ENCODE data around the gene RFX5.

RFX5 gene

DNA sequence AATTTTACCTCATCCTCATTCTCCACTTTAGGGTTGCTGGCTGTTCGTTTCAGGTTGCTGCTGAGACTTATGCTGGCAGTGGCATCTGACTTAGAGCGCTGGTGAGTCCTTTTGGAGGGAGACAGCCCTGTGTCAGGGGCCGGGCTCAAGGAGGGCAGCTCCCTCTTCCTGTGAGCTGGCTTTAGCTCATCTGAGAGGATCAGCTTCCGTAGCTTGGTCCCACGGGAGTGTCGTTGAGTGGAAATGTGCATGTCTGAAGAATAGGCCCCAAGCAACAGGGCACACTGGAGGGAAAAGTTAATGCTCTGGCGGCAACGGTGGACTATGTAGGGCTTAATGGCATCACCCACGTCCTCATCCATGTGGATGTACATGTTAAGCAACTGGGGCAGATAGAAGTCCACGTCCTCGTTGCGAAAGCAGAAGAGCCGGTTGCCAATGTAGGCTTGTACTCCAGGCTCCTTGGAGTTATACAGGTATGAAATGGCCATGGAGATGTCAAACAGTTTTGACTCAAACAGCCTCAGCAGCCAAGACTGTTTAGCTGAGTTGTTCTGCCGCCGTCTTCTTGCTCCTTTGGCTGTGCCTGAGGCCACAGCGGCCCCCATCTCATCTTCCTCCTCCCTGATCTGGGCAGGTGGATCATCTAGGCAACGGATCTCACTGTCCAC lies 31.4 kb downstream of the RFX5 start:
- DNase-seq: no peak

DNA sequence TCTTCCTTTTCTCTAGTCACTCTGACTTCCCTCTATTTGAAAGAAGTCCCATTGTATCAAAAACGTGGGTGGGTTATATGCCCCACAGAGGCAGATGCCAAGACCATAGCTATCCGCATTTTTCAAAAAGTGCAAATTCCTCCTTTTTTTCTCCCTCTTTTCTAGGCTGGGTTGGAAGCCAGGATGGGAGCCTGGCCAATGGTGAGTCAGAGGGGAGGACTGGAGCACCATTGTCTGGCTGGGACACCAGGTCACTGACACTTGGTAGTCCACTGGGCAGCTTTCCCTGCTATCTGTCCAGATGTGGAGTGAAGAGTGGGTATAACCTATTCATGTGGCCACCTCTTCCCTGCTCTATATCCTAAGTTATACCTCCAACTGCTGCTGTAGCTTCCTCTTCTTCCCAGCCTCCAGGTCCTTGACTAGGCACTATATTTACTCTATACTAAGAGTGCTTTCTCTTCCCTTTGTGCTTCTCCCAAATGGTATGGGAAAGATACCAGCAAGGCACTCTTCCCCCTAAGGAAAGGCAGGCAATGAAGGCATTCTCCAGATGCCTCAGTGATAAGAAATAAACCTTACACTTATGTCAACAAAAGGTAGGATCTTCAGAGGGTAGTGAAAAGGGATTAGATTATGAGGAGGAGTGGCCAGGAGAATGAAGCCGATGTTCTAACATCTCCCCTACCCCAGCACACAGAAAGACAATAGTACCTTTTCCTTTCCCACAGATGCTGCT lies 32.7 kb downstream of the RFX5 start:
- no peak for DNase-seq

GRCh38 chr1:151313501-151313900 lies 33.6 kb downstream of the RFX5 start:
- DNase-seq: no peak

DNA sequence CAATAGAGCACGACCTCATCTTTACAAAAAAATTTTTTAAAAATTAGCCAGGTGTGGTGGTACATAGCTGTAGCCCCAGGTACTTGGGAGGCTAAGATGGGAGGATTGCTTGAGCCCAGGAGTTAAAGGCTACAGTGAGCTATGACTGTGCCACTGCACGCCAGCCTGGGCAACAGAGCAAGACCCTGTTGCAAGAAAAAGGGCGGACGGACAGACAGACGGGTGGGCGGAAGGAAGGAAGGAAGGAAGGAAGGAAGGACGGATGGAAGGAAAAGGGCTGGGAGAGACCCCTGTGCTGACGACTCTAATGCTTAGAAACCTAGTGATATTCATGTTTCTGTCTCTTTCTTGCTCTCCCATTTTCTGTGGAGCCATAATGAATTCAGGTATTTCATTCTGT lies 34.2 kb downstream of the RFX5 start:
- no peak for DNase-seq

DNA sequence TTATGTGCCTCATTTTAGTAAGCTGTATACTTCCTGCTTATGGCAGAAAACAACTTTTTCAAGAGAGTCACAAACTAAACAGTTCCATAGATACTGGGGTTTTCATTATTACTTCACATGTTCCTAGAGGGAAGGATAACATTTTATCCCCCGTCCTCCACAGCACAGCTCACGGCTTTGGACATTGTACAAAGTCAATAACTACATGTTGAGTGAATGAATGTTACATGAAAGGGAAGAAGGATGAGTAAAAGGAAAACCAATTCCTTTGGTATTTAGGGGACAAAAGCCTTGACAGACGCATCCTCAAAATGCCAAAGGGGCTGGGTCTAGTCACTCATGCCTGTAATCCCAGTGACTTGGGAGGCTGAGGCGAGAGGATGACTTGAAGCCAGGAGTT lies 34.6 kb downstream of the RFX5 start:
- no peak for DNase-seq

GRCh38 chr1:151311589-151312331 lies 35.3 kb downstream of the RFX5 start:
- DNase-seq: peak; percentile 7

- no peak for DNase-seq
Measured at GRCh38 chr1:151311011-151311410, 36.0 kb downstream of the RFX5 start.

DNA sequence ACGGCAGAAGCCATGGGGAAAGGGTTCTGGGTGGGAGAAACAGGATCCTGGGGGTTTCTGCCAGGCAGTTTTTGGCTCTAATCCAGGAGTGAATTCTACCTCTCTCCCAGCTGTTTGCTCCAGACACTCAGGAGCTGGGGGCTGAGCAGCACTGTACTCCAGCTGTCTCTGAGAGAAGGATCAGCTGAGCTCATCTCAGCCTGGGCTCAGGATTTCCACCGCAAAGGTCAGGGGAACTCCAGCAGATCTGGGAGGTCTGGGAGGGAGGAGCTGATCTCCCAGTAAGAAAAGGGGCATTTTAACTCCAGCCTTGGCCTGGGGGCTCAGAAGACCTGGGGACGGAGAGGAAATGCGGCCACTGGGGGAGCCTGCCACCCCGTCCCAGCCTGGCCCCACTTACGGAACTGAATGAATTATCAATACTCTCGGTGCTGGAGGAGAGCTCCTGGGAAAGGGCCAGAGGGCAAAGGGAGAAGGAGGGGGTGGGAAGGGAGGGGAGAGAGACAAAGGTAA lies 37.2 kb downstream of the RFX5 start:
- no peak for DNase-seq

- DNase-seq: no peak
Measured at GRCh38 chr1:151294742-151295462, 52.1 kb downstream of the RFX5 start.

GRCh38 chr1:151293093-151293492 lies 54.0 kb downstream of the RFX5 start:
- no peak for DNase-seq

- DNase-seq: no peak
Measured at GRCh38 chr1:151292207-151293030, 54.6 kb downstream of the RFX5 start.

DNA sequence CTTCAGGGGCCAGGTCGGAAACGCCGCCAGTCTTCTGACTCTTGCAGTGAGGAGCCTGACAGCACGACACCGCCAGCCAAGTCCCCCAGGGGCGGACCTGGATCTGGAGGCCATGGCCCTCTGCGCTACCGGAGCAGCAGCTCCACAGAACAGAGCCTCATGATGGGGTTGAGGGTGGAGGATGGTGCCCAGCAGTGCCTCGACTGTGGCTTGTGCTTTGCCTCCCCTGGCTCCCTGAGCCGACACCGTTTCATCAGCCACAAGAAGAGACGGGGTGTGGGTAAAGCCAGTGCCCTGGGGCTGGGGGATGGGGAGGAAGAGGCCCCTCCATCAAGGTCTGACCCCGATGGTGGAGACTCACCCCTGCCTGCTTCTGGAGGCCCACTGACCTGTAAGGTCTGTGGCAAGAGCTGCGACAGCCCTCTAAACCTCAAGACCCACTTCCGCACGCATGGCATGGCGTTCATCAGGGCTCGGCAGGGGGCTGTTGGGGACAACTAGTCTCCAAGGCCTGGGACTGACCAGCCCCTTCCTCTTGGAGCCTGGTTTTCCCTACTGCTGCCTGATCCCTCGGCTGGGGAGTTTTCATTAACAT lies 56.2 kb downstream of the RFX5 start:
- DNase-seq: no peak
